ENCODE measurements around the gene GSE1. TPM values are rescaled to one million over a fixed set of nuclear protein-coding genes. Genes with fewer than 3 reads are reported as not detected.
"Not testable (repeated sequence)": the region's sequence is repeated elsewhere in the genome, so short reads cannot be mapped to it uniquely, and the experiment has no call there.

Gene GSE1
- total RNA-seq, 1 donor from 2014 or later = 82.9 TPM

- DNase-seq (ENCODE audit: low spot score) = no peak
Observed at GRCh38 chr16:85589688-85590505, 23.2 kb upstream of the GSE1 start.

- no peak for DNase-seq (ENCODE audit: low spot score)
Observed at GRCh38 chr16:85590506-85590832, 22.7 kb upstream of the GSE1 start.

GRCh38 chr16:85591381-85591780 is 21.7 kb upstream of the GSE1 start:
- DNase-seq (ENCODE audit: low spot score) = no peak

GRCh38 chr16:85592277-85592676 is 20.8 kb upstream of the GSE1 start:
- not testable (repeated sequence) for DNase-seq (ENCODE audit: low spot score)

GRCh38 chr16:85592700-85593493 is 20.2 kb upstream of the GSE1 start:
- DNase-seq (ENCODE audit: low spot score) = no peak

- no peak for DNase-seq (ENCODE audit: low spot score)
Observed at GRCh38 chr16:85593494-85594221, 19.5 kb upstream of the GSE1 start.

- no peak for DNase-seq (ENCODE audit: low spot score)
Observed at GRCh38 chr16:85594273-85594977, 18.7 kb upstream of the GSE1 start.

- DNase-seq (ENCODE audit: low spot score) = no peak
Observed at GRCh38 chr16:85594978-85595661, 18.0 kb upstream of the GSE1 start.

GRCh38 chr16:85595812-85596502 is 17.2 kb upstream of the GSE1 start:
- DNase-seq (ENCODE audit: low spot score) = no peak

- no peak for DNase-seq (ENCODE audit: low spot score)
Observed at GRCh38 chr16:85598141-85598540, 15.0 kb upstream of the GSE1 start.

- DNase-seq (ENCODE audit: low spot score) = no peak
Observed at GRCh38 chr16:85600078-85600477, 13.0 kb upstream of the GSE1 start.

GRCh38 chr16:85600530-85601271 is 12.4 kb upstream of the GSE1 start:
- no peak for DNase-seq (ENCODE audit: low spot score)

- no peak for DNase-seq (ENCODE audit: low spot score)
Observed at GRCh38 chr16:85601272-85601639, 11.9 kb upstream of the GSE1 start.

GRCh38 chr16:85601730-85602401 is 11.3 kb upstream of the GSE1 start:
- no peak for DNase-seq (ENCODE audit: low spot score)

GRCh38 chr16:85602402-85603202 is 10.5 kb upstream of the GSE1 start:
- DNase-seq (ENCODE audit: low spot score) = no peak

- no peak for DNase-seq (ENCODE audit: low spot score)
Observed at GRCh38 chr16:85603203-85603755, 9.8 kb upstream of the GSE1 start.

GRCh38 chr16:85604145-85604705 is 8.9 kb upstream of the GSE1 start:
- DNase-seq (ENCODE audit: low spot score) = no peak

All from mucosa of gallbladder (tissue), 1 donor.